Epithelial cell of proximal tubule (primary cell): Measurements from ENCODE around the gene DEAF1. TPM values are rescaled to one million over a fixed set of nuclear protein-coding genes. Genes with fewer than 3 reads are reported as not detected.

ENCODE experiments used
- DNase-seq: peaks from one replicate; pipeline ENCODE4 v3.0.0-alpha.2; 2011; ENCODE audit warnings: low read depth
- H3K4me3 ChIP-seq: 2 replicates; pipeline ENCODE4 v1.5.1; 2011; ENCODE audit warnings: low read depth, mild to moderate bottlenecking, low read length
- CTCF ChIP-seq: conservative IDR thresholded peaks from 2 replicates; pipeline ENCODE4 v1.5.1; 2012; ENCODE audit warnings: low read depth, mild to moderate bottlenecking, low read length
- total RNA-seq: library from RNA; depleted of rRNA; stranded (reverse); fragments of >200 nt; gene quantifications from 2 replicates; pipeline ENCODE4 v1.2.3, GENCODE V29; 2015

DEAF1 gene
- total RNA-seq, 1 donor from 2014 or later: 38.2 TPM

- no peak overlapping the region for H3K4me3 ChIP-seq
- TF ChIP-seq CTCF: no peak
- no peak for DNase-seq
These were observed 55.6 kb downstream of the DEAF1 start for GRCh38 chr11:639332-639955.

DNA sequence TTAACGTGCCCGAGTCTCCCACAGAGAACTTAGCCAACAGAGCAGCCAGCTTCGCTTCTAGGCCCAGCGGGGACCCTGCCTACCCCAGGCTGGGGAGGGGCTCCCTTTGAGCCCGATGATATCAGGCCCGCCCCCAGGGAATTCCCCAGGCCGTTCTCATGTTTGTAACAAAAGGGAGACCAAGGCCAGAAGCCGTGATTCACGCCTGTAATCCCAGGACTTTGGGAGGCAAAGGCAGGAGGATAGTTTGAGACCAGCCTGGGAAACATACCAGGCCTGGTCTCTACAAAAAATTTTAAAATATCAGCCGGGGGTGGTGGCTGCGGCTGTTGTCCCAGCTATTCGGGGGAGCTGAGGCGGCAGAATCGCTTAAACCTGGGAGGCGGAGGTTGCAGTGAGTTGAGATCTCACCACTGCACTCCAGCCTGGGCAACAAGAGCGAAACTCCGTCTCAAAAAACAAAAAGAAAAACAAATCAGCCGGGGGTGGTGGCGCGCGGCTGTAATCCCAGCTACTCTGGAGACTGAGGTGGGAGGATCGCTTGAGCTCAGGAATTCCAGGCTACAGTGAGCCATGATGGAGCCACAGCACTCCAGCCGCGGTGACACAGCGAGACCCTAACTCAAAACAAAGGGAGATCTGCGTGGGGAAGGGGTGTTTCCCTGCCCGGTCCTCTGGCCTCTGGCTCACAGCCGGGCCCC, 56.2 kb downstream of the DEAF1 start:
- no peak overlapping the region for H3K4me3 ChIP-seq
- no peak for TF ChIP-seq CTCF
- DNase-seq: no peak

GRCh38 chr11:637593-638521, 57.2 kb downstream of the DEAF1 start:
- DNase-seq: no peak
- H3K4me3 ChIP-seq: no peak overlapping the region
- TF ChIP-seq CTCF: no peak

GRCh38 chr11:637333-637592, 57.8 kb downstream of the DEAF1 start:
- TF ChIP-seq CTCF: no peak
- H3K4me3 ChIP-seq: no peak overlapping the region
- DNase-seq: no peak

GRCh38 chr11:636511-637332, 58.3 kb downstream of the DEAF1 start, which contains the start of gene DRD4:
TSS of gene DRD4 (plus strand) at chr11:637269. CDS start at chr11:637305, 36 bp downstream.
- H3K4me3 ChIP-seq: no peak within 1 kb of the TSS
- TF ChIP-seq CTCF: no peak
- DNase-seq: no peak

GRCh38 chr11:635945-636510, 59.0 kb downstream of the DEAF1 start:
- no peak overlapping the region for H3K4me3 ChIP-seq
- no peak for DNase-seq
- no peak for TF ChIP-seq CTCF
